ENCODE results near the gene DOCK8.
A peak's percentile ranks its signal among the peaks of the same experiment; 100 is the strongest.

Gene DOCK8

DNA sequence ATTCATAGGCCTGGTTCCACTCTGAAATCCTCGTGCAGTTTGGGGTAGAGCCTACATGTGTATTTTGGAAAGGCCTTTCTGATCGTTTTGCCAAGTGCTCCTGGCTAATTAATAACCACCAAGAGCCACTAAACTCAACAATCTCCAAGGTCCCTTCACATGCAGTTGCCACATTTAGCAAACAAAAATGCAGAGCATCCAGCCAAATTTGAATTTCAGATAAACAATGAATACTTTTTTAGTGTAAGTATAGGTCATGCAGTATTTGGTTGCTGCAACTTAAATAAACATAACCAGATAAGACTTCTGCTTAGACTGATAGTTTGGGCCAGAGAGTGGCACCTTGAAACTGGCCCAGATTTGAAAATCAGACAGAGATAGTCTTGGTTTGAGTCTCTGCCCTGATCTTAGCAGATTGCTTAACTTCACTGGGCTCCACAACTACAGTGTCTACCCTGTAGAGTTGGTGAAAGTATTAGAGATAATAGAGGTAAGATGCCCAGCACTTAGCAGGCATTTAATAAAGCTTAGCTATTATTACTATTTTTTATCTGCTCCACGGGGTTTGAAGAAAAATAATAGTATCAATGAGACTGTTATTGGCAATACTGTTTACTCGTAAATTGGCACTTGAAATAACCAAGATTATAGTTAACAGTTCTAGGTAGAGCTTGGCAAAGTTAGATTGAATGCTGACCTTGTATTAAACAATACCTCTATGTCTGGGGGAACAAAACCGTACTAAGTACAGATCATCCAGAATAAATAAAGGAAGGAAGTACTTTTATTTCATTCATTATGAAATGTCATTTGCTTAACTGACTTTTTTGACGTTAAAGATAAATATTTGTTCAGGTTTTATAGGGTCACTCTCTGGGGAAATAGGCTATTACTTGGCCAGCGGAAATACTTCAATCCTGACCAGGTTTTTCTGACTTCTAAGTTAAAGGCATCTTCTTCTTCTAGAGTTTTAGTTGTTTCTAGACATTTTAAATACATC is 274.8 kb downstream of the DOCK8 start:
- DNase-seq (ENCODE audit: low read depth): no peak
- no peak overlapping the region for H3K4me3 ChIP-seq (ENCODE audit: control insufficient read depth, low read depth, low read length)
- TF ChIP-seq, protein P1, sequence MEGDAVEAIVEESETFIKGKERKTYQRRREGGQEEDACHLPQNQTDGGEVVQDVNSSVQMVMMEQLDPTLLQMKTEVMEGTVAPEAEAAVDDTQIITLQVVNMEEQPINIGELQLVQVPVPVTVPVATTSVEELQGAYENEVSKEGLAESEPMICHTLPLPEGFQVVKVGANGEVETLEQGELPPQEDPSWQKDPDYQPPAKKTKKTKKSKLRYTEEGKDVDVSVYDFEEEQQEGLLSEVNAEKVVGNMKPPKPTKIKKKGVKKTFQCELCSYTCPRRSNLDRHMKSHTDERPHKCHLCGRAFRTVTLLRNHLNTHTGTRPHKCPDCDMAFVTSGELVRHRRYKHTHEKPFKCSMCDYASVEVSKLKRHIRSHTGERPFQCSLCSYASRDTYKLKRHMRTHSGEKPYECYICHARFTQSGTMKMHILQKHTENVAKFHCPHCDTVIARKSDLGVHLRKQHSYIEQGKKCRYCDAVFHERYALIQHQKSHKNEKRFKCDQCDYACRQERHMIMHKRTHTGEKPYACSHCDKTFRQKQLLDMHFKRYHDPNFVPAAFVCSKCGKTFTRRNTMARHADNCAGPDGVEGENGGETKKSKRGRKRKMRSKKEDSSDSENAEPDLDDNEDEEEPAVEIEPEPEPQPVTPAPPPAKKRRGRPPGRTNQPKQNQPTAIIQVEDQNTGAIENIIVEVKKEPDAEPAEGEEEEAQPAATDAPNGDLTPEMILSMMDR (conservative IDR thresholded peaks at IDR 0.05; ENCODE audit: control insufficient read depth, insufficient read depth, low read depth, low read length): no peak

DNA sequence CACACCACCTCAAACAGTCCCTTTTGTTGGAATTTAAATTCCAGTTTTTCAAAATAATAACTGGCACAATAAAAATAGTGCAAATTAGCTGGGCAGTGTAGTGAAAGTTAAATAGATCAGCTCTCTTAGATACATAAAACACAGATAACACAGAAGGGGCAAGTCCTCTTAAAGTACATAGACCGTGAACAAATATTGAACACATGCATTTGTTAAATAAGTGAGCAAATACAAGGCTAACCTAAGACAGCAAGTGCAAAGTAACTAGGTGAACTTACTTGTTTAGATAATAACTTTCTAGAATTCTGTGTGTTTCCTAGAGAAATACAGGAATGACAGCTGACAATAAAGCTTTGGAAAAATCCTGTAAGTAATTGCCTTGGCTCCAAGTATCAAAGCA is 280.1 kb downstream of the DOCK8 start:
- H3K4me3 ChIP-seq (ENCODE audit: control insufficient read depth, low read depth, low read length): no peak overlapping the region
- TF ChIP-seq, protein P1 (conservative IDR thresholded peaks at IDR 0.05; ENCODE audit: control insufficient read depth, insufficient read depth, low read depth, low read length): no peak
- DNase-seq (ENCODE audit: low read depth): no peak

DNA sequence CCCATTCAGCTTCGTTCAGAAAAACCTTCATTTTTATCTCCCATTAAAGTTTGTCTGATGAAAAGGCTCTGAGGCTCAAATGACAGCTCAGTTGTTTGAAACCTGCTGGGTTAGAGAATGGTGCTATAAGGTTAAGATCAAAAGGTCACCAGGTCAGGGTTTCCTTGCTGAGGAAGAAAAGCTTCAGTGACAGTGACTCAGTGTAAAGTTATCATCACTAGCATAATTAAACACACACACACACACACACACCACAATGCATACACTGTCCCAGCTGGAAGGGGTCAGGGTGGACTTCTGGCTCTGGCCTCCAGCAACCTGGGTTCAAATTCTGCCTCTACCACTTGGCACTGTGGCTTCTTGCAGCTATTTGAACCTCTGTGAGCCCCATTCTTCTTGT is 281.1 kb downstream of the DOCK8 start:
- DNase-seq (ENCODE audit: low read depth): no peak
- TF ChIP-seq, protein P1 (conservative IDR thresholded peaks at IDR 0.05; ENCODE audit: control insufficient read depth, insufficient read depth, low read depth, low read length): no peak
- H3K4me3 ChIP-seq (ENCODE audit: control insufficient read depth, low read depth, low read length): no peak overlapping the region

DNA sequence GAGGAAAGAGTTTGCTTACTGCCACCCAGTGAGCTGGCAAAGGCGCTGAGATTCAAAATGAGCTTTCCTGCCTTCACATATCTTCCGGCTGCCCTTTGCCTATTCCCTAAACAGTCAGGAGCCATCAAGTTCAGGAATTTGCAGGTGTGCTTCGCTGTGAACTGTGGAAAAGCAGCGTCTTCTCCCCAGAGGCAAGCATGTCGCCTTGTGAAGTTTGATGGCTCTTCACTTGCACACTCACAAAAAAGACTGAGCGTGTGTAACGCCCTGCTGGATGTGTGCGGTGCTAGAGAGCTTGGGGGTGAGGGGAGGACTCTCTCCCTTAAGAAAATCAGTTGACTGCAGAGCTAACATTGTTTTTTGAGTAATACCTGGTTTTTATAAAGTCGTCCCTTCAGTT is 288.7 kb downstream of the DOCK8 start:
- no peak for DNase-seq (ENCODE audit: low read depth)
- H3K4me3 ChIP-seq (ENCODE audit: control insufficient read depth, low read depth, low read length): no peak overlapping the region

DNA sequence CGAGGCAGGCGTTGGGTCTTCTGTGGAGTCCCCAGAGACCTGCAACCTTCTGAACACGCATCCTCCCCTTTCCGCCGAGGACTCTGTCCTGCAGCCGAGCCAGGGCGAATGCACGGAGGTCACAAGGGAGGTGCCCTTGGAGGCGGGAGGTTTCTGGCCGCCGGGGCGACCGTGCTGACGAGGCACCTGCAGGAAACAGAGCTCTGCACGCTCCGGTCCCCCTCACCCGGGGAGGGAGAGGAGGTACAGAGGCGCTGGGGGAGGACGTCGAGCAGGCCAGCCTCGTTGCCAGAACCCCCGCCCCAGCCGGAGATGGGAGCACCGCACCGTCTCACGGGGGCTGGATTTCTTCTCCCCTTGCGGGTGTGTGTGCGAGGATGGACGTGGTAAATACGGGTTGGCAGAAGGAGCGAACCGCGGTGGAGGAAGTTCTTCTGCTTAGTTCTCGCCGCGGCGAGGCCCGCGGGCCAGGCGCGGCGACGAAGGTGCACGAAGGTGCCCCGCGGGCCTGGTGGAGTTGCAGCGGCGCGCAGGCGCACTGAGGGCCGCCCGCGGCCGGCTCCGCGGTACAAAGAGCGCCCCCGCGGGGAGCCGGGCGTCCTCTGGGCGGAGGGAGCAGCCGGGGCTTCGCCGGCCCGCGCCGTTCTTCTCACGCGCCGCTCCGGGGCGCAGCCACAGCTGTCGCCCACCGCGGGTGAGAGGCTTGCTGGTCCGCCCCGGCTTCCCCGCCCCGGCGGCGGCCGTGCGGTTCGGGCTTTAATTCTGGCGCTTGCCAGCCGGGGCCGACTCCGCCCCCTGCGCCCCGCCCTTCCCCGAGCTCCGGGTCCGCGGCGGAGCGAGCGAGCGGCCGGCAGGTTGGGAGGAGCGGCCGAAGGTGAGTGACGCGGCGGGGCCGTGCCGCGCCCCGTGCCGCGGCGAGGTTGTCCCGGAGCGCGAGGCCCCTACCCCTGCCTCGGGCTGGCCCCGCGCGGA is 289.5 kb downstream of the DOCK8 start, which contains the start of gene KANK1:
Gene KANK1 (plus strand): TSS at position 815 of the 972 bp plus-strand sequence.
- peak; percentile 29 for DNase-seq (ENCODE audit: low read depth)
- TF ChIP-seq, protein P1 (conservative IDR thresholded peaks at IDR 0.05; ENCODE audit: control insufficient read depth, insufficient read depth, low read depth, low read length): no peak
- H3K4me3 ChIP-seq (ENCODE audit: control insufficient read depth, low read depth, low read length): peak within 1 kb of the TSS; percentile 32

More for the DNA sequence above, 288.7 kb downstream of the DOCK8 start:
- TF ChIP-seq, protein P1 (conservative IDR thresholded peaks at IDR 0.05; ENCODE audit: control insufficient read depth, insufficient read depth, low read depth, low read length): no peak
